HAP-1 (cell line): ENCODE measurements around the gene BTBD9.

Experiments
- DNase-seq, 2 experiments: peaks; one replicate each; pipeline ENCODE4 v3.0.0-alpha.2; 2016 to 2020; ENCODE audit warnings: low spot score in 2 of 2
- H3K27me3 ChIP-seq: fragments of 250-450 bp; sonication (Bioruptor Pico); 2 replicates; pipeline ENCODE4 v1.5.1; 2020; ENCODE audit warnings: low read depth, mild to moderate bottlenecking, moderate library complexity
- H3K36me3 ChIP-seq: fragments of 250-450 bp; sonication (Bioruptor Pico); replicated peaks from 2 replicates; pipeline ENCODE4 v1.5.1; 2020; ENCODE audit warnings: mild to moderate bottlenecking
- H3K4me1 ChIP-seq: fragments of 250-450 bp; sonication (Bioruptor Pico); 2 replicates; pipeline ENCODE4 v1.5.1; 2020; ENCODE audit warnings: mild to moderate bottlenecking
- H3K4me3 ChIP-seq: fragments of 250-450 bp; sonication (Bioruptor Pico); 2 replicates; pipeline ENCODE4 v1.5.1; 2020; ENCODE audit warnings: mild to moderate bottlenecking, moderate library complexity
- H3K9me3 ChIP-seq: fragments of 250-450 bp; sonication (Bioruptor Pico); 2 replicates; pipeline ENCODE4 v1.5.1; 2020; ENCODE audit warnings: mild to moderate bottlenecking, moderate library complexity
- in situ Hi-C: fragments of 300-500 bp; cut with MboI; formaldehyde crosslinking; loops from 3 replicates; pipeline ENCODE4 v1.14.3; 2020; ENCODE audit warnings: low sequenced_read_pairs, inconsistent platforms, mixed read lengths

BTBD9 gene

GRCh38 chr6:38174315-38174714 lies 465.4 kb downstream of the BTBD9 start:
- H3K36me3 ChIP-seq: no peaks in the 10 kb centered on the region
- H3K27me3 ChIP-seq: no peaks in the 10 kb centered on the region
- no peak for DNase-seq
- H3K4me3 ChIP-seq: no peak overlapping the region
- H3K4me1 ChIP-seq: peaks cover 13% of the 10 kb centered on the region
- in situ Hi-C loops: no loop called here
- no peaks in the 10 kb centered on the region for H3K9me3 ChIP-seq

GRCh38 chr6:38173909-38174308 lies 465.8 kb downstream of the BTBD9 start:
- in situ Hi-C loops: no loop called here
- Histone ChIP-seq H3K4me3 (no peak overlapping the region), H3K36me3 (no peaks in the 10 kb centered on the region), H3K9me3 (no peaks in the 10 kb centered on the region), H3K4me1 (peaks cover 13% of the 10 kb centered on the region), H3K27me3 (no peaks in the 10 kb centered on the region)
- DNase-seq: no peak

DNA sequence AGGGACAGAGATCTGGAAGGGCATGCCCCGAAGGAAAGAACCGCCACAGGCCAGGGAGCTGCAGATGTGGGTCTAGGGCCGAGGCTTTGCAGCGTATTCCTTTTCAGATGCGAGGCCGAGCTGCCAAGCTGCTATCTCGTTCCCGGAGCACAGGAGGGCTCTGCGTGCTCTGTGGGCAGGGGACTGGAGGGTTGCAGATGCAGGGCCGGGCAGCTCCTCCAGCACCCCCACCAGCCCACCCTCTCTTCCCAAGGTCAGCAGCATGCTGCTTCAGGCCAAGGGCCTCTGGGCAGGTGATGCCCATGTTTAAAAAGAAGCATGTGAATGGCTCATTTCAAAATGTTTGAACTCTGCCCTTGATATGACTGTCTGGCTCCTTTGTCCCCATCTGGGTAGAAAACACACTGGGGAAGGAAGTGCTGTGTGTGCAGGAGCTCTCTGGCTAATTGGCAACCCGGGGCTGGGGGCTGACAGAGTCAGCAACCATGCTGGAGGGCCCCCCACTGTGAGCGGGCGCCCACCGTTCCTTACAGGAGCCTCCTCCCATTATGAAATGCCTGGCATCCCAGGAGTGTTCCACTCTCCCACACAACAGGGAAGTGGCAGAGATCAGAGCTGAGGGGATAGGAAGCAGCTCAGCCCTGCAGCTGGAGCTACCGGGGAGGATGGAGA lies 466.9 kb downstream of the BTBD9 start:
- Histone ChIP-seq H3K4me3 (no peak overlapping the region), H3K9me3 (no peaks in the 10 kb centered on the region), H3K27me3 (no peaks in the 10 kb centered on the region), H3K4me1 (peaks cover 13% of the 10 kb centered on the region), H3K36me3 (no peaks in the 10 kb centered on the region)
- DNase-seq: no peak
- in situ Hi-C loops: no loop called here

DNA sequence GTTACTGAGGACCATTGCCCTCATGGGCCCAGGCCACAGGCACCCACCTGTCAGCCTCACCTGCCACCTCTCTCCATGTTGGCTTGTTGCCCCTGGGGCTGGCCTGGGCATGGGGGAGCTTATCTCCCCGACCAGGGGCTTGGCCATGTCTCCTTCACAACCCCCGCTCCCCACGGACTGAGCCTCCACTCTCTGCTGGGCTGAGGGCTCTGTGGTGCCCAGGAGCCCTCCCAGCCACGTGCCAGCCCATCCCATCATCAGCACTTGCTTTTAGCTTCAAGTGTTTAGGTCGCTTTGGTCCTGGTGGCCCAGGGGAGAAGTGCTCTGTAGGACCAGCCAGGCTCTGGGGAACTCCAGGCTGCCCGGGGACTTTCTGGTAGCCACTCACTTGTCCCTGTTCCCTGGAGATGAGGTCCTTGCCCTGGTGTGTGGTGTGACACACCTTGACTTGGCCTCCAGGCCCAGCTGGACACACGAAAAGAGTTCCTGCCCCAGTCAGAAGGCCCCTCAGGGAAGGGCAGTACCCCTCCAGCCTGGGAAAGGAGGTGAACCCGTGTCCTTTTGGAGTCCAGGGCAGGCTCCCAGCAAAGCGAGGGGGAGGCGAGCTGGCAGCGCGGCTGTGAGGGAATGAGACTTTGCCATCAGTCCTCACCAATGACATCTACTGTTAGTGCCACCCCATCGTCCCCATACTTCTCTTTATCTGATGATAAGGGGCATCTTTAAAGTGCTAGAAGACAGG lies 467.6 kb downstream of the BTBD9 start:
- Histone ChIP-seq H3K27me3 (no peaks in the 10 kb centered on the region), H3K9me3 (no peaks in the 10 kb centered on the region), H3K4me1 (peaks cover 8% of the 10 kb centered on the region), H3K36me3 (no peaks in the 10 kb centered on the region), H3K4me3 (no peak overlapping the region)
- in situ Hi-C loops: no loop called here
- DNase-seq: no peak

- Histone ChIP-seq H3K4me3 (no peak overlapping the region), H3K36me3 (no peaks in the 10 kb centered on the region), H3K27me3 (no peaks in the 10 kb centered on the region), H3K4me1 (no peaks in the 10 kb centered on the region), H3K9me3 (no peaks in the 10 kb centered on the region)
- in situ Hi-C loops: no loop called here
- no peak for DNase-seq
Observed at GRCh38 chr6:38170666-38171355, 468.9 kb downstream of the BTBD9 start.

DNA sequence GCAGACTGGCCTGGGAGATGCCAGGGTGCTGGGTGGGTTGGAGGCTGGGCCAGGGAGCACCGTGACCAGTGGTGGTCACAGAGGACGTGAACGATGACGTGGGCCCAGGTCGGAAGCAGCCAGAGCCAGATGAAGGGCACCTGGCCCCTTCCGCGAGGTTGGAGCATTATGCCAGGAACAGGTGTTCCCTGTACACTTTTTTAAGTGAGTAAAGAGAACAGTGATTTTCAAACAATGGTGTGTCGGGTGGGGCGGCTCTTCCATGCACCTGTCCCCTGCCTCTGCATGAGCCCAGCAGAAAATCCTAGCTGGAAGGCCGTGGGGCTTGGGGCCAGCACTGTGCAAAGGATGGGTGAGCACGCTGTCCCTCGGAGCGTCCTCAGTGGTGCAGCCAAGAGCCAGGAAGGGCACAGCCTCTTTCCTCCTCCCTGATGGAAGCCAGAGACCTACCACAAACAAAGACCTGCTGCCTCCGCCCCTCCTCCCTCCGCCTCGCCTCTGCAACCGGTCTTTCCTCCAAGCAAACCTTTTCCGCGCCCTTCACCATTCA lies 469.7 kb downstream of the BTBD9 start:
- in situ Hi-C loops: no loop called here
- Histone ChIP-seq H3K4me3 (no peak overlapping the region), H3K27me3 (no peaks in the 10 kb centered on the region), H3K9me3 (no peaks in the 10 kb centered on the region), H3K4me1 (no peaks in the 10 kb centered on the region), H3K36me3 (no peaks in the 10 kb centered on the region)
- no peak for DNase-seq

- DNase-seq: no peak
- Histone ChIP-seq H3K9me3 (no peaks in the 10 kb centered on the region), H3K4me1 (no peaks in the 10 kb centered on the region), H3K36me3 (no peaks in the 10 kb centered on the region), H3K27me3 (no peaks in the 10 kb centered on the region), H3K4me3 (no peak overlapping the region)
- in situ Hi-C loops: no loop called here
Observed at GRCh38 chr6:38169221-38169976, 470.3 kb downstream of the BTBD9 start.

- DNase-seq: no peak
- in situ Hi-C loops: no loop called here
Observed at GRCh38 chr6:38168699-38169098, 471.0 kb downstream of the BTBD9 start.

DNA sequence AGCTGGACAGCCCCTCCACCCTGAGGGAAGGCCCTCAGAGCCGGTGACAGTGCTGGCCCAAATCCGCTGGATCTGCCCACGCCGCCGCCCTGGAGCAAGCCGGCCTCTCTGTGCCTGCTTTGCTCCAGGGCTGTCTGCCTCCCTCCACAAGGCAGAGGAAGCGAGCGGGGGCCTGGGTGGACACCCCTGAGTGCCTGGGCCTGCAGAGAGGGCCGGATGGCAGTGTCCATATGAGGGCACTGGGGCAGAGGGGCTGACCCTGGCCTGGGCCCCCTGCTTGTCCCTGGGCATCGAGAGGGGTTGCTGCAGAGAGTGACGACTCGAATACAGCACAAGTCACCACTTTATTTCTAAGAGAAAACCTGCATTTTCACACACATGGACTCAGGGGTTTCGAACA lies 471.6 kb downstream of the BTBD9 start:
- in situ Hi-C loops: no loop called here
- Histone ChIP-seq H3K4me3 (no peak overlapping the region), H3K9me3 (no peaks in the 10 kb centered on the region), H3K27me3 (no peaks in the 10 kb centered on the region), H3K4me1 (no peaks in the 10 kb centered on the region), H3K36me3 (no peaks in the 10 kb centered on the region)
- no peak for DNase-seq

More at GRCh38 chr6:38168699-38169098, 471.0 kb downstream of the BTBD9 start:
- no peaks in the 10 kb centered on the region for H3K36me3 ChIP-seq
- H3K9me3 ChIP-seq: no peaks in the 10 kb centered on the region
- no peaks in the 10 kb centered on the region for H3K27me3 ChIP-seq
- no peak overlapping the region for H3K4me3 ChIP-seq
- no peaks in the 10 kb centered on the region for H3K4me1 ChIP-seq

GRCh38 chr6:38167598-38167997 lies 472.1 kb downstream of the BTBD9 start:
- no peaks in the 10 kb centered on the region for H3K4me1 ChIP-seq
- in situ Hi-C loops: no loop called here
- H3K36me3 ChIP-seq: no peaks in the 10 kb centered on the region
- no peak for DNase-seq
- H3K27me3 ChIP-seq: no peaks in the 10 kb centered on the region
- no peak overlapping the region for H3K4me3 ChIP-seq
- no peaks in the 10 kb centered on the region for H3K9me3 ChIP-seq

DNA sequence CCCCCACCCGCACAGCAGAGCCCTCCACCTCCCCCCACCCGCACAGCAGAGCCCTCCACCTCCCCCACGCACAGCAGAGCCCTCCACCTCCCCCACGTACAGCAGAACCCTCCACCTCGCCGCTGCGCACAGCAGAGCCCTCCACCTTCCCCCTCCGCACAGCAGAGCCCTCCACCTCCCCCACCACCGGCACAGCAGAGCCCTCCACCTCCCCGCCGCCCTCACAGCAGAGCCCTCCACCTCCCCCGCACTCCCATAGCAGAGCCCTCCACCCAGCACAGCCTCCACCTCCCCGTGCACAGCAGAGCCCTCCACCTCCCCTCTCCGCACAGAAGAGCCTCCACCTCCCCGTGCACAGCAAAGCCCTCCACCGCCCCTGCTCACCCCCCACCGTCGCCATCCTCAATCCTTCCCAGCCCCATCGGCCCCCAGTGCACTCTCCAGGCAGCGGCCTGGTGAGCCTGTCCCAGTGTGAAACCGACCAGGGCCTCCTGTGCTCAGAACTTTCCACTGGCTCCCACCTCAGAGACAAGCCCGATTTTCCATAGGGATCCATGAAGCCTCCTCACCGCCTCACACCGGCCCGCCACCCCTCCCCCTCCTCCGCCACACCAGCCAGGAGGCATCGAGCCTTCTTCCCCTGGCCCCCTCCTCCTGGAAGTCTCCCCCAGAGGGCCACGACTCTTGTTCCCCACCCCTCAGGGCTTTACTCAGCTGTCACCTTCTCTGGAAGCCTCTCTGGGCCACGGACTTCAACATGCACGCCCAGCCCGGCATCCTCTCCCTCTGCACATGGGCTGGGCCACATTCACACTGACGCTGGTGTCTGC lies 473.1 kb downstream of the BTBD9 start:
- Histone ChIP-seq H3K9me3 (no peaks in the 10 kb centered on the region), H3K27me3 (no peaks in the 10 kb centered on the region), H3K36me3 (no peaks in the 10 kb centered on the region), H3K4me1 (no peaks in the 10 kb centered on the region), H3K4me3 (no peak overlapping the region)
- no peak for DNase-seq
- in situ Hi-C loops: no loop called here

DNA sequence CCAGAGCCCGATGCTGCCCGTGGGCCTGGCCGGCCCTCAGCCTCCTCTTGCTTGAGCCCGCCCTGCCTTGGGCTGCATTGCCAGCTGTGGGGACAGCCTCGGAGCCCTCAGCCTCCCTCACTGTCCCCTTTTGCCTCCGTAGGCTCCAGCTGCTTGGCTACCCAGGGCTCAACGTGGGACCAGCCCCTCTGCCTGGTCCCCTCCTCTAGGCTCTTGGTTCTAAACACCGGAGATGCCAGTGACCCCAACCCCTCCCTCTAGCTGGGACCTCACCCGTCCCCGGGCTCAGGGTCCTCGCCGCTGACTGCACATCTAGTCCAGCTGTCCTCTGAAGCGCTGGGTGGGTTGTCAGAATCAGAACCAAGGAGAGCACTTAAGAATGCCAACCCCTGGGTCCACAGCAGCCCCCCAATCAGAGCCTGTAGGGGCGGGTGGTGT lies 475.0 kb downstream of the BTBD9 start:
- in situ Hi-C loops: no loop called here
- DNase-seq: no peak
- no peaks in the 10 kb centered on the region for H3K36me3 ChIP-seq
- H3K9me3 ChIP-seq: no peaks in the 10 kb centered on the region
- H3K27me3 ChIP-seq: no peaks in the 10 kb centered on the region
- no peak overlapping the region for H3K4me3 ChIP-seq
- no peaks in the 10 kb centered on the region for H3K4me1 ChIP-seq

DNA sequence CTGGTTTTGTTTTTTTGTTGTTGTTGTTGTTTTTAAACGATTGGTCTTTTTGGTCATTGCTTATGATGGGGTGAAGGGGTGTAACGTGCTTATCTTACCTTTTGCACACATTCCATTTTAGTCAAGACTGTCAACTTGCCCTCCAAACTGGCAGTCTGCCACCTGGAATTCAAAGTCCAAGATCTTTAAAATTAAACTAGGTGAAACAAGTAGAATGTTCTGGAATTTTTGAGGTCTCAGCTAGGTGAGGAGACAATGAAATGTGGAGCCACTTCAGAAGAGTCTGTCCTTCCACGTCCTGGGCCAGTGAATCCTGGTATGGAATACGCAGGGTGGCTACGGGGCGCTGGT lies 475.6 kb downstream of the BTBD9 start:
- Histone ChIP-seq H3K4me1 (no peaks in the 10 kb centered on the region), H3K9me3 (no peaks in the 10 kb centered on the region), H3K27me3 (no peaks in the 10 kb centered on the region), H3K36me3 (no peaks in the 10 kb centered on the region), H3K4me3 (no peak overlapping the region)
- DNase-seq: no peak
- in situ Hi-C loops: no loop called here
